ENCODE results near the gene GSDMA.

Gene GSDMA

GRCh38 chr17:39966771-39967170 lies 4.0 kb downstream of the GSDMA start:
- no peak overlapping the region for H3K27ac Mint-ChIP-seq
- no peak overlapping the region for H3K4me3 Mint-ChIP-seq
- no peak for ATAC-seq
- H3K27me3 Mint-ChIP-seq, result peaks cover 25% of the 10 kb centered on the region
- no peaks in the 10 kb centered on the region for H3K9me3 Mint-ChIP-seq
- peaks cover 26% of the 10 kb centered on the region for H3K4me1 Mint-ChIP-seq
- H3K36me3 Mint-ChIP-seq, result no peaks in the 10 kb centered on the region

GRCh38 chr17:39968761-39969160 lies 6.0 kb downstream of the GSDMA start:
- Mint-ChIP-seq H3K27me3 (peaks cover 25% of the 10 kb centered on the region), H3K27ac (no peak overlapping the region), H3K36me3 (no peaks in the 10 kb centered on the region), H3K9me3 (no peaks in the 10 kb centered on the region), H3K4me1 (peaks cover 10% of the 10 kb centered on the region), H3K4me3 (no peak overlapping the region)
- ATAC-seq, result no peak

GRCh38 chr17:39969375-39969774 lies 6.6 kb downstream of the GSDMA start:
- Mint-ChIP-seq H3K36me3 (no peaks in the 10 kb centered on the region), H3K9me3 (no peaks in the 10 kb centered on the region), H3K27me3 (peaks cover 25% of the 10 kb centered on the region), H3K27ac (no peak overlapping the region), H3K4me1 (peaks cover 5% of the 10 kb centered on the region), H3K4me3 (no peak overlapping the region)
- ATAC-seq, result no peak

- Mint-ChIP-seq H3K4me3 (no peak overlapping the region), H3K36me3 (no peaks in the 10 kb centered on the region), H3K4me1 (peaks cover 5% of the 10 kb centered on the region), H3K27me3 (peaks cover 25% of the 10 kb centered on the region), H3K27ac (no peak overlapping the region), H3K9me3 (no peaks in the 10 kb centered on the region)
- ATAC-seq, result no peak
Measured at GRCh38 chr17:39970157-39970692, 7.4 kb downstream of the GSDMA start.

GRCh38 chr17:39971076-39971603 lies 8.3 kb downstream of the GSDMA start:
- no peak overlapping the region for H3K27ac Mint-ChIP-seq
- no peak for ATAC-seq
- H3K36me3 Mint-ChIP-seq, result no peaks in the 10 kb centered on the region
- no peaks in the 10 kb centered on the region for H3K9me3 Mint-ChIP-seq
- peaks cover 25% of the 10 kb centered on the region for H3K27me3 Mint-ChIP-seq
- H3K4me3 Mint-ChIP-seq, result no peak overlapping the region
- peaks cover 5% of the 10 kb centered on the region for H3K4me1 Mint-ChIP-seq

- Mint-ChIP-seq H3K4me3 (no peak overlapping the region), H3K4me1 (peaks cover 2% of the 10 kb centered on the region), H3K36me3 (no peaks in the 10 kb centered on the region), H3K27ac (no peak overlapping the region), H3K27me3 (peaks cover 25% of the 10 kb centered on the region), H3K9me3 (no peaks in the 10 kb centered on the region)
- no peak for ATAC-seq
Measured at GRCh38 chr17:39972271-39972670, 9.5 kb downstream of the GSDMA start.

GRCh38 chr17:39973496-39973895 lies 10.7 kb downstream of the GSDMA start:
- no peak for ATAC-seq
- no peaks in the 10 kb centered on the region for H3K4me1 Mint-ChIP-seq
- H3K4me3 Mint-ChIP-seq, result no peak overlapping the region
- H3K9me3 Mint-ChIP-seq, result no peaks in the 10 kb centered on the region
- H3K36me3 Mint-ChIP-seq, result no peaks in the 10 kb centered on the region
- peaks cover 23% of the 10 kb centered on the region for H3K27me3 Mint-ChIP-seq
- H3K27ac Mint-ChIP-seq, result no peak overlapping the region

- no peaks in the 10 kb centered on the region for H3K36me3 Mint-ChIP-seq
- peaks cover 13% of the 10 kb centered on the region for H3K27me3 Mint-ChIP-seq
- no peak overlapping the region for H3K4me3 Mint-ChIP-seq
- no peak for ATAC-seq
- H3K27ac Mint-ChIP-seq, result no peak overlapping the region
- no peaks in the 10 kb centered on the region for H3K9me3 Mint-ChIP-seq
- H3K4me1 Mint-ChIP-seq, result peaks cover 5% of the 10 kb centered on the region
Measured at GRCh38 chr17:39974433-39974832, 11.6 kb downstream of the GSDMA start.

GRCh38 chr17:39975801-39976200 lies 13.0 kb downstream of the GSDMA start:
- no peak overlapping the region for H3K4me3 Mint-ChIP-seq
- H3K36me3 Mint-ChIP-seq, result no peaks in the 10 kb centered on the region
- no peaks in the 10 kb centered on the region for H3K9me3 Mint-ChIP-seq

GRCh38 chr17:39979016-39979670 lies 16.3 kb downstream of the GSDMA start:
- Mint-ChIP-seq H3K4me1 (peaks cover 23% of the 10 kb centered on the region), H3K4me3 (peak overlapping the region; percentile 86), H3K36me3 (peaks cover under 1% of the 10 kb centered on the region), H3K27ac (peak overlapping the region; percentile 91), H3K27me3 (no peaks in the 10 kb centered on the region), H3K9me3 (no peaks in the 10 kb centered on the region)
- no peak for ATAC-seq

More at GRCh38 chr17:39975801-39976200, 13.0 kb downstream of the GSDMA start:
- peaks cover 14% of the 10 kb centered on the region for H3K4me1 Mint-ChIP-seq
- no peak overlapping the region for H3K27ac Mint-ChIP-seq
- no peaks in the 10 kb centered on the region for H3K27me3 Mint-ChIP-seq
- no peak for ATAC-seq

GRCh38 chr17:39979893-39980350 lies 17.1 kb downstream of the GSDMA start:
- H3K27me3 Mint-ChIP-seq, result no peaks in the 10 kb centered on the region
- peak overlapping the region; percentile 91 for H3K27ac Mint-ChIP-seq
- H3K9me3 Mint-ChIP-seq, result no peaks in the 10 kb centered on the region
- H3K4me1 Mint-ChIP-seq, result peaks cover 23% of the 10 kb centered on the region
- peak overlapping the region; percentile 86 for H3K4me3 Mint-ChIP-seq
- H3K36me3 Mint-ChIP-seq, result peaks cover 7% of the 10 kb centered on the region
- ATAC-seq, result peak; percentile 40

- Mint-ChIP-seq H3K27ac (peak within 1 kb of the TSS; percentile 91), H3K4me1 (peaks cover 23% of the 10 kb centered on the region), H3K4me3 (peak within 1 kb of the TSS; percentile 86), H3K27me3 (no peaks in the 10 kb centered on the region), H3K36me3 (peaks cover 12% of the 10 kb centered on the region), H3K9me3 (no peaks in the 10 kb centered on the region)
- peak; percentile 99 for ATAC-seq
Measured at GRCh38 chr17:39980351-39981206, 17.8 kb downstream of the GSDMA start, which contains the start of gene PSMD3. Gene PSMD3 (plus strand): TSS chr17:39980807. CDS start chr17:39980971, 164 bp downstream.

GRCh38 chr17:39981207-39981741 lies 18.5 kb downstream of the GSDMA start:
- ATAC-seq, result no peak
- H3K9me3 Mint-ChIP-seq, result no peaks in the 10 kb centered on the region
- peaks cover 28% of the 10 kb centered on the region for H3K4me1 Mint-ChIP-seq
- H3K36me3 Mint-ChIP-seq, result peaks cover 19% of the 10 kb centered on the region
- H3K27ac Mint-ChIP-seq, result peak overlapping the region; percentile 91
- peak overlapping the region; percentile 86 for H3K4me3 Mint-ChIP-seq
- no peaks in the 10 kb centered on the region for H3K27me3 Mint-ChIP-seq

- no peaks in the 10 kb centered on the region for H3K9me3 Mint-ChIP-seq
- H3K36me3 Mint-ChIP-seq, result peaks cover 24% of the 10 kb centered on the region
- ATAC-seq, result no peak
- peak overlapping the region; percentile 91 for H3K27ac Mint-ChIP-seq
- H3K4me1 Mint-ChIP-seq, result peaks cover 30% of the 10 kb centered on the region
- H3K4me3 Mint-ChIP-seq, result peak overlapping the region; percentile 86
- H3K27me3 Mint-ChIP-seq, result no peaks in the 10 kb centered on the region
Measured at GRCh38 chr17:39981766-39982375, 19.1 kb downstream of the GSDMA start.

Data from stimulated activated memory B cell treated with anti-CD40 and anti-IgM and Interleukin-4, amounts not matched to agents 10 μg/mL and 1 μg/mL and 100 μg/mL, for 72 hours (primary cell).